ENCODE results near the gene LOXL3. TPM values are rescaled to one million over a fixed set of nuclear protein-coding genes. Genes with fewer than 3 reads are reported as not detected.
"Not testable (repeated sequence)": the region's sequence is repeated elsewhere in the genome, so short reads cannot be mapped to it uniquely, and the experiment has no call there.

LOXL3 gene
- polyA plus RNA-seq, 1 donor: 7.8 TPM

GRCh38 chr2:74572178-74572925 lies 18.6 kb upstream of the LOXL3 start:
- DNase-seq: no peak

- no peak for DNase-seq
Observed at GRCh38 chr2:74571058-74571457, 17.3 kb upstream of the LOXL3 start.

- no peak for DNase-seq
Observed at GRCh38 chr2:74569686-74570085, 15.9 kb upstream of the LOXL3 start.

GRCh38 chr2:74567881-74568280 lies 14.1 kb upstream of the LOXL3 start:
- no peak for DNase-seq

- DNase-seq: no peak
Observed at GRCh38 chr2:74566754-74567085, 13.0 kb upstream of the LOXL3 start.

GRCh38 chr2:74566076-74566753 lies 12.5 kb upstream of the LOXL3 start:
- no peak for DNase-seq

GRCh38 chr2:74564222-74564621 lies 10.5 kb upstream of the LOXL3 start:
- DNase-seq: no peak

GRCh38 chr2:74562126-74562775 lies 8.5 kb upstream of the LOXL3 start:
- DNase-seq: no peak

- not testable (repeated sequence) for DNase-seq
Observed at GRCh38 chr2:74561022-74561421, 7.3 kb upstream of the LOXL3 start.

- no peak for DNase-seq
Observed at GRCh38 chr2:74560591-74560990, 6.8 kb upstream of the LOXL3 start.

- no peak for DNase-seq
Observed at GRCh38 chr2:74559912-74560311, 6.2 kb upstream of the LOXL3 start.

GRCh38 chr2:74558284-74559230 lies 4.8 kb upstream of the LOXL3 start:
- no peak for DNase-seq

- DNase-seq: no peak
Observed at GRCh38 chr2:74556831-74557370, 3.2 kb upstream of the LOXL3 start.

GRCh38 chr2:74556159-74556558 lies 2.4 kb upstream of the LOXL3 start:
- no peak for DNase-seq

GRCh38 chr2:74555610-74556103 lies 1.9 kb upstream of the LOXL3 start:
- DNase-seq: no peak

- no peak for DNase-seq
Observed at GRCh38 chr2:74554820-74555531, 1.2 kb upstream of the LOXL3 start.

- no peak for DNase-seq
Observed at GRCh38 chr2:74552914-74553811, 579 bp downstream of the LOXL3 start.

- no peak for DNase-seq
Observed at GRCh38 chr2:74551942-74552913, 1.5 kb downstream of the LOXL3 start.

- DNase-seq: no peak
Observed at GRCh38 chr2:74551530-74551929, 2.2 kb downstream of the LOXL3 start.

All from hindlimb muscle (tissue), 1 donor.